ENCODE measurements around the gene COL27A1.
"Not testable (repeated sequence)": the region's sequence is repeated elsewhere in the genome, so short reads cannot be mapped to it uniquely, and the experiment has no call there.

COL27A1 gene

DNA sequence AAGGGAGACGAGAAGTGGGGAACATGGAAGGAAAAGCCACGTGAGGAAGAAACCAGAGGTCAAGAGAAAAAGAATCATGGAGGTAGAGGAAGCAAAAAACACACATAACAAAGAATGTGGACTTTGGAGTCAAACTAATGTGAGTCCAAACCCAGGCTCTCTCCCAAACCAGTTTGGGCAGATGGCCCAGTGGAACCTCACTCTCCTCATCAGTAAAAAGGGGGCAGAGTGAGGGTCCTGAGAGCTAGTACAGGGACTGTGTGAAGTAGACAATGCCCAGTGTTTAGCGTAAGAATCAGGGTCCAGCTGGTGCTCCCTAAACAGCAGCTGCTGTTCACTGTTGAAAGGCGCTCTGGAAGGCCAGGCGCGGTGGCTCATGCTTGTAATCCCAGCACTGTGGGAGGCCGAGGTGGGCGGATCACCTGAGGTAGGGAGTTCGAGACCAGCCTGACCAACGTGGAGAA is 173.1 kb downstream of the COL27A1 start:
- H4K8ac ChIP-seq (ENCODE audit: low read depth, low read length); H3K27me3 ChIP-seq (ENCODE audit: insufficient read depth, low read length); H2BK5ac ChIP-seq (ENCODE audit: low read depth, low read length, poor library complexity); H3K4me1 ChIP-seq (ENCODE audit: control insufficient read depth in 1 of 2, insufficient read depth in 2 of 2, low read length in 2 of 2); H4K12ac ChIP-seq (ENCODE audit: low read depth, low read length); H3K36me3 ChIP-seq (ENCODE audit: control insufficient read depth in 1 of 2, insufficient read depth in 2 of 2, low read length in 2 of 2); H4K91ac ChIP-seq (ENCODE audit: low read depth, low read length); H2BK12ac ChIP-seq (ENCODE audit: low read length); H2AK5ac ChIP-seq (ENCODE audit: low read length); DNase-seq; H3K18ac ChIP-seq (ENCODE audit: low read length); H3K27ac ChIP-seq (ENCODE audit: low read depth, low read length); H3K4me3 ChIP-seq (ENCODE audit: low read depth, low read length); H2AFZ ChIP-seq (ENCODE audit: insufficient read depth, low read length, poor library complexity); H3K4ac ChIP-seq (ENCODE audit: low read depth, low read length); H3K79me2 ChIP-seq (ENCODE audit: control insufficient read depth, insufficient read depth, low read length, poor library complexity); H3K9me3 ChIP-seq (ENCODE audit: insufficient read depth, low read depth, low read length); H2BK120ac ChIP-seq (ENCODE audit: insufficient read depth, low read length, poor library complexity); H3K23ac ChIP-seq (ENCODE audit: low read length); H3K14ac ChIP-seq (ENCODE audit: low read length); H3K9ac ChIP-seq (ENCODE audit: low read length); H3K79me1 ChIP-seq (ENCODE audit: low read length); H3K4me2 ChIP-seq (ENCODE audit: low read length): not testable (repeated sequence)
- WGBS (ENCODE audit: extremely low coverage, insufficient coverage, insufficient read length): no CpG with 5 or more reads among the region's 10 CpGs

DNA sequence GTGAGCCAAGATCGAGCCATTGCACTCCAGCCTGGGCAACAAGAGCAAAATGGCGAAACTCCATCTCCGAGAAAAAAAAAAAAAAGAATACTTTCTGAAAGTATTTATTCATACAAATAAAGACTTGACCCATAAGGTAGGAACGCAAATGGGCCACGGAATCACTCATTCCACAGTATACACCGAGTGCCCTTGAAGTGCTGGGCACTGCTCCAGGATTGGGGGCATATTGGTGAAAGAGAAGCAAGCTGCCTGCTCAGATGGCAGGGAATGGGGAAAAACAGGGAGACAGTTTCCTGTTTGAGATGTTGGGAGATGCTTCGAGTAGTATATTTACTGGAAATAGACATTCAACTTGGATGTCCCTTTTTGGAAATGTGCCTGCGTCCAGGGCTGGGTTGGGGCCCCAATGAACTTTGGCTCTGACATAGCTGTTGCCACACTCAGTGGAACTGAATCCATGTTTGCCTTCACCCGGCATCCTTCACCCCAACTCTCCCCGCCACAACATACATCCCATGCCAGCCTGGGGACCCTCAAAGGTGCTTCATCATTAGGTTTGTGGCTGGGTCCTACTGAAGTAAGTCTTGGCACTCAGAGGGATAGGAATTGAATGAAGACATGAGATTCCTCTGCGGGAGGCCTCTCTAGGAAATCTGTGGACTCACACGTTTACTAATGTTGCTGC is 173.7 kb downstream of the COL27A1 start:
- H3K79me2 ChIP-seq (ENCODE audit: control insufficient read depth, insufficient read depth, low read length, poor library complexity); H3K14ac ChIP-seq (ENCODE audit: low read length); H3K4me2 ChIP-seq (ENCODE audit: low read length); H3K79me1 ChIP-seq (ENCODE audit: low read length); H4K91ac ChIP-seq (ENCODE audit: low read depth, low read length); H3K9ac ChIP-seq (ENCODE audit: low read length); H3K4me1 ChIP-seq (ENCODE audit: control insufficient read depth in 1 of 2, insufficient read depth in 2 of 2, low read length in 2 of 2); H3K9me3 ChIP-seq (ENCODE audit: insufficient read depth, low read depth, low read length); H3K4ac ChIP-seq (ENCODE audit: low read depth, low read length); H3K23ac ChIP-seq (ENCODE audit: low read length); H4K8ac ChIP-seq (ENCODE audit: low read depth, low read length); H3K36me3 ChIP-seq (ENCODE audit: control insufficient read depth in 1 of 2, insufficient read depth in 2 of 2, low read length in 2 of 2); H4K12ac ChIP-seq (ENCODE audit: low read depth, low read length); H3K18ac ChIP-seq (ENCODE audit: low read length); H2BK120ac ChIP-seq (ENCODE audit: insufficient read depth, low read length, poor library complexity); H3K27me3 ChIP-seq (ENCODE audit: insufficient read depth, low read length); H2AFZ ChIP-seq (ENCODE audit: insufficient read depth, low read length, poor library complexity); H2BK12ac ChIP-seq (ENCODE audit: low read length); H3K27ac ChIP-seq (ENCODE audit: low read depth, low read length); DNase-seq; H3K4me3 ChIP-seq (ENCODE audit: low read depth, low read length); H2AK5ac ChIP-seq (ENCODE audit: low read length); H2BK5ac ChIP-seq (ENCODE audit: low read depth, low read length, poor library complexity): not testable (repeated sequence)
- WGBS (ENCODE audit: extremely low coverage, insufficient coverage, insufficient read length): no CpG with 5 or more reads among the region's 12 CpGs

DNA sequence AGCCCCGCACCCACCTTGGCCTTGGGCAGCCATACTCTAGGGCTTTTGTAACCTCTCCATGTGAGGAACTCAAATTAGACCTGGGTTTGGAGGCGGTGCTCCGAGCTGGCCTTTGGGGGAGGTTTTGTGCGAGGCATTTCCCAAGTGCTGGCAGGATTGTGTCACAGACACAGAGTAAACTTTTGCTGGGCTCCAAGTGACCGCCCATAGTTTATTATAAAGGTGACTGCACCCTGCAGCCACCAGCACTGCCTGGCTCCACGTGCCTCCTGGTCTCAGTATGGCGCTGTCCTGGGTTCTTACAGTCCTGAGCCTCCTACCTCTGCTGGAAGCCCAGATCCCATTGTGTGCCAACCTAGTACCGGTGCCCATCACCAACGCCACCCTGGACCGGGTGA is 174.3 kb downstream of the COL27A1 start, which contains the start of gene ORM2:
Gene ORM2, plus strand, starts transcription at position 245 of the 398 bp plus-strand sequence. Its CDS starts 36 bp downstream, at position 281.
- WGBS (ENCODE audit: extremely low coverage, insufficient coverage, insufficient read length): no CpG with 5 or more reads among the region's 10 CpGs
- not testable (repeated sequence) for H3K4ac ChIP-seq (ENCODE audit: low read depth, low read length); H3K27me3 ChIP-seq (ENCODE audit: insufficient read depth, low read length)

DNA sequence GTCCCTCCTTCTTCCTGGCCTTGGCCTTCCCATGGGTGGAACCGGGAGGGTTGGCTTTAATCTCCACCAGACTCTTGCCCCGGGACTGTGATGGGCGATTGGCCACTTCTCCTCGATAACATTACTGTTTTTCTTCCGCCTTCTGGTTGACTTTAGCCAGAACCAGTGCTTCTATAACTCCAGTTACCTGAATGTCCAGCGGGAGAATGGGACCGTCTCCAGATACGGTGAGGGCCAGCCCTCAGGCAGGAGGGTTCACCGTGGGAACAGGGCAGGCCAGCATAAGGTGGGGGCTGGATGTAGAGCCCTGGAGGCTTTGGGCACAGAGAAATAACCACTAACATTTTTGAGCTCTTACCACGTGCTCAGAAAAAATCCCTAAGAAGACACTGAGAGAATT is 175.3 kb downstream of the COL27A1 start:
- Histone ChIP-seq H3K4me1 (ENCODE audit: control insufficient read depth in 1 of 2, insufficient read depth in 2 of 2, low read length in 2 of 2) (no peaks in the 10 kb centered on the region), H3K4me3 (ENCODE audit: low read depth, low read length) (no peak overlapping the region), H4K91ac (ENCODE audit: low read depth, low read length) (no peak overlapping the region), H2BK5ac (ENCODE audit: low read depth, low read length, poor library complexity) (no peak overlapping the region), H3K27me3 (ENCODE audit: insufficient read depth, low read length) (no peaks in the 10 kb centered on the region), H3K18ac (ENCODE audit: low read length) (no peak overlapping the region), H3K79me1 (ENCODE audit: low read length) (no peaks in the 10 kb centered on the region), H3K9ac (ENCODE audit: low read length) (no peak overlapping the region), H3K36me3 (ENCODE audit: control insufficient read depth in 1 of 2, insufficient read depth in 2 of 2, low read length in 2 of 2) (peaks cover 2 to 3% of the 10 kb centered on the region in 2 experiments), H3K4ac (ENCODE audit: low read depth, low read length) (no peak overlapping the region), H3K9me3 (ENCODE audit: insufficient read depth, low read depth, low read length) (no peaks in the 10 kb centered on the region), H3K14ac (ENCODE audit: low read length) (no peak overlapping the region), H3K79me2 (ENCODE audit: control insufficient read depth, insufficient read depth, low read length, poor library complexity) (no peaks in the 10 kb centered on the region), H2BK12ac (ENCODE audit: low read length) (no peak overlapping the region), H2BK120ac (ENCODE audit: insufficient read depth, low read length, poor library complexity) (no peak overlapping the region), H3K4me2 (ENCODE audit: low read length) (no peak overlapping the region), H2AFZ (ENCODE audit: insufficient read depth, low read length, poor library complexity) (no peak overlapping the region), H3K27ac (ENCODE audit: low read depth, low read length) (no peak overlapping the region), H3K23ac (ENCODE audit: low read length) (no peak overlapping the region), H4K8ac (ENCODE audit: low read depth, low read length) (no peak overlapping the region), H4K12ac (ENCODE audit: low read depth, low read length) (no peak overlapping the region), H2AK5ac (ENCODE audit: low read length) (no peak overlapping the region)
- DNase-seq: no peak
- no CpG with 5 or more reads among the region's 10 CpGs for WGBS (ENCODE audit: extremely low coverage, insufficient coverage, insufficient read length)

More for the DNA sequence above, 174.3 kb downstream of the COL27A1 start, which contains the start of gene ORM2:
- H3K9me3 ChIP-seq (ENCODE audit: insufficient read depth, low read depth, low read length); H4K12ac ChIP-seq (ENCODE audit: low read depth, low read length); H3K4me3 ChIP-seq (ENCODE audit: low read depth, low read length); H2BK120ac ChIP-seq (ENCODE audit: insufficient read depth, low read length, poor library complexity); H3K4me1 ChIP-seq (ENCODE audit: control insufficient read depth in 1 of 2, insufficient read depth in 2 of 2, low read length in 2 of 2); H3K18ac ChIP-seq (ENCODE audit: low read length); H3K14ac ChIP-seq (ENCODE audit: low read length); H3K36me3 ChIP-seq (ENCODE audit: control insufficient read depth in 1 of 2, insufficient read depth in 2 of 2, low read length in 2 of 2); H4K8ac ChIP-seq (ENCODE audit: low read depth, low read length); H2BK12ac ChIP-seq (ENCODE audit: low read length); H3K4me2 ChIP-seq (ENCODE audit: low read length); H3K79me1 ChIP-seq (ENCODE audit: low read length); H3K27ac ChIP-seq (ENCODE audit: low read depth, low read length); H2AFZ ChIP-seq (ENCODE audit: insufficient read depth, low read length, poor library complexity); DNase-seq; H2AK5ac ChIP-seq (ENCODE audit: low read length); H3K79me2 ChIP-seq (ENCODE audit: control insufficient read depth, insufficient read depth, low read length, poor library complexity); H2BK5ac ChIP-seq (ENCODE audit: low read depth, low read length, poor library complexity); H3K23ac ChIP-seq (ENCODE audit: low read length); H4K91ac ChIP-seq (ENCODE audit: low read depth, low read length); H3K9ac ChIP-seq (ENCODE audit: low read length): not testable (repeated sequence)

Data from trophoblast cell (in vitro differentiated cells and primary cell).